ENCODE measurements around the gene TAC4.

The TAC4 gene

GRCh38 chr17:49873926-49874325, 26.1 kb upstream of the TAC4 start:
- no peak overlapping the region for H3K27ac ChIP-seq (ENCODE audit: low read depth in 2 of 2, low read length in 2 of 2)
- no peak overlapping the region for H3K4me3 ChIP-seq (ENCODE audit: low read length in 2 of 2)
- no peaks in the 10 kb centered on the region for H3K36me3 ChIP-seq (ENCODE audit: control insufficient read depth in 2 of 2, insufficient read depth in 2 of 2, low read length in 2 of 2)
- H3K9ac ChIP-seq (ENCODE audit: low read depth in 1 of 2, low read length in 2 of 2): no peak overlapping the region
- H3K27me3 ChIP-seq (ENCODE audit: control insufficient read depth in 2 of 2, insufficient read depth in 2 of 2, low read length in 2 of 2): peaks cover 3 to 14% of the 10 kb centered on the region in 2 donors
- H3K9me3 ChIP-seq (ENCODE audit: control insufficient read depth in 2 of 2, low read length in 2 of 2): no peaks in the 10 kb centered on the region
- no peaks in the 10 kb centered on the region for H3K4me1 ChIP-seq (ENCODE audit: control insufficient read depth in 2 of 2, insufficient read depth in 2 of 2, low read length in 2 of 2)

- H3K9ac ChIP-seq (ENCODE audit: low read depth in 1 of 2, low read length in 2 of 2): no peak overlapping the region
- H3K27ac ChIP-seq (ENCODE audit: low read depth in 2 of 2, low read length in 2 of 2): no peak overlapping the region
- no peaks in the 10 kb centered on the region for H3K4me1 ChIP-seq (ENCODE audit: control insufficient read depth in 2 of 2, insufficient read depth in 2 of 2, low read length in 2 of 2)
- H3K4me3 ChIP-seq (ENCODE audit: low read length in 2 of 2): no peak overlapping the region
- H3K36me3 ChIP-seq (ENCODE audit: control insufficient read depth in 2 of 2, insufficient read depth in 2 of 2, low read length in 2 of 2): no peaks in the 10 kb centered on the region
- H3K9me3 ChIP-seq (ENCODE audit: control insufficient read depth in 2 of 2, low read length in 2 of 2): no peaks in the 10 kb centered on the region
- peaks cover 3 to 14% of the 10 kb centered on the region in 2 donors for H3K27me3 ChIP-seq (ENCODE audit: control insufficient read depth in 2 of 2, insufficient read depth in 2 of 2, low read length in 2 of 2)
Measured at GRCh38 chr17:49873466-49873865, 25.6 kb upstream of the TAC4 start.

DNA sequence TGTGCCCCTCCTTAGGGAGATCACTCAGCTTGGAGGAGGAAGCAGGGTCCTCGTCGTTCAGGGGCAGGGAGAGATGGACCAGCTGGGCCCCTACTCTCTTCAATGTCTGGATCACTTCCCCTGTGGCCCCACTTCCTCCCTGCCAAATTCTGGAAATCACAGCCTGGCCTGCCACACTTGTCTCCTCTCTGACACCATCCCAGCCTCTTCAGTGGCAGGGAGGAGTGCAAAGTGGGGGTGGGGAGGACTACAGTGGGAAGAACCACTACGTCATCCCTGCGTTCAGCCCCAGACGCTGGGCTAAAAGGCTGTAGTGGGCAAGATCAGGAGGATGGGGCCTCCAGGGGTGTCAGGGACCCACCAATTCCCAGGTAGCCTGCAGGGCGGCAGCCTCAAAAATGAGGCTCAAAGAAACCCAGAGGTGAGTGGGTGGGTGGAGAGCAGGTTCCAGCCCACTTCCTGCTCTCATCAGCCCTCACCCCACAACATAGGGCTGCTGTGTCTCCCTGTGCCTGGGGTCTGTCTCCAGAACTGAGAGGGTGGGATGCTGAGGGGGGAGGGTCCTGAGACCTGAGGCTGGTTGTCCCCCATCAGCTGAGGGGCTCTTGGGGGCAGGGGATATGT, 25.0 kb upstream of the TAC4 start:
- H3K4me1 ChIP-seq (ENCODE audit: control insufficient read depth in 2 of 2, insufficient read depth in 2 of 2, low read length in 2 of 2): no peaks in the 10 kb centered on the region
- no peak overlapping the region for H3K9ac ChIP-seq (ENCODE audit: low read depth in 1 of 2, low read length in 2 of 2)
- no peaks in the 10 kb centered on the region for H3K36me3 ChIP-seq (ENCODE audit: control insufficient read depth in 2 of 2, insufficient read depth in 2 of 2, low read length in 2 of 2)
- no peak overlapping the region for H3K27ac ChIP-seq (ENCODE audit: low read depth in 2 of 2, low read length in 2 of 2)
- H3K9me3 ChIP-seq (ENCODE audit: control insufficient read depth in 2 of 2, low read length in 2 of 2): no peaks in the 10 kb centered on the region
- peaks cover 3 to 14% of the 10 kb centered on the region in 2 donors for H3K27me3 ChIP-seq (ENCODE audit: control insufficient read depth in 2 of 2, insufficient read depth in 2 of 2, low read length in 2 of 2)
- H3K4me3 ChIP-seq (ENCODE audit: low read length in 2 of 2): no peak overlapping the region

DNA sequence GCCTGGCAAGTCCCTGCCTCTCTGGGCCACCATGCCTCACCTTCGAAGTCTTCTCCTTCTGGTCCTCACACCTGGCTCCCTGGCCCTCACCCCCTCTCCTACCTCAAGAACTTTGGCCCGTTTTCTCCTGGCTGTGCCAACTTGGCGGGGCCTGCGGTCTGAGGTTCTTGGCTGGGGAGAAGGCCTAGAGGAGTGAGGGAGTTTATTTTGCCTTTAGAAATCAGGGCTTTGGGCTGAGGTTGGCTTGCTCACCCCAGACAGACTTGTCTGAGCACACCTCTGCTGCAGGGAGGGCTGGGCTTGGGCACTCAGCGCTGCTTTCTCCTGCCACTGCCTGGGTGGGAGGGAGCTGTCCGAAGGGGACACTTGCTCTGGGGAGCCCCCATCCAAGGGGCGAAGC, 23.3 kb upstream of the TAC4 start:
- no peaks in the 10 kb centered on the region for H3K4me1 ChIP-seq (ENCODE audit: control insufficient read depth in 2 of 2, insufficient read depth in 2 of 2, low read length in 2 of 2)
- H3K27me3 ChIP-seq (ENCODE audit: control insufficient read depth in 2 of 2, insufficient read depth in 2 of 2, low read length in 2 of 2): peaks cover 6% of the 10 kb centered on the region in 2 donors
- H3K36me3 ChIP-seq (ENCODE audit: control insufficient read depth in 2 of 2, insufficient read depth in 2 of 2, low read length in 2 of 2): no peaks in the 10 kb centered on the region
- H3K9ac ChIP-seq (ENCODE audit: low read depth in 1 of 2, low read length in 2 of 2): no peak overlapping the region
- H3K9me3 ChIP-seq (ENCODE audit: control insufficient read depth in 2 of 2, low read length in 2 of 2): no peaks in the 10 kb centered on the region
- no peak overlapping the region for H3K27ac ChIP-seq (ENCODE audit: low read depth in 2 of 2, low read length in 2 of 2)
- no peak overlapping the region for H3K4me3 ChIP-seq (ENCODE audit: low read length in 2 of 2)

DNA sequence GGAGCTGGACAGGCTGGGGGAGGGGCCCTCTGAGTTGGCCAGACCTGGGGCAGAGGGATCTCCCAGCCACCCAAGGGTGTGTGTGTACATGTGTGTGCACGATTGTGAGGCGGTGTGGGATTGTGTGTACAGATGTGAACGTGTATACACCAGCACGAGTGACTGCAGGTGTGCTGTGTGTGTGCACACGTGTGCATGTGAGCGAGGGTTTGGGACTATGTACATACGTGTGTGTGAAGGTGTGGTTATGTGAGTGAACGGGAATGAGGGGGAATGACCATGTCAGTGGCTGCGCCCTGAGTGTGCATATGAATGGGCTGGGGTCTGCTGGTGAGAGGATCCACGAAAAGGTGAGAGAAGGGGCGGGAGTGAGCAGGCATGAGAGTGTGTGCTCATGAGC, 22.4 kb upstream of the TAC4 start:
- no peaks in the 10 kb centered on the region for H3K9me3 ChIP-seq (ENCODE audit: control insufficient read depth in 2 of 2, low read length in 2 of 2)
- no peak overlapping the region for H3K4me3 ChIP-seq (ENCODE audit: low read length in 2 of 2)
- no peaks in the 10 kb centered on the region for H3K4me1 ChIP-seq (ENCODE audit: control insufficient read depth in 2 of 2, insufficient read depth in 2 of 2, low read length in 2 of 2)
- H3K36me3 ChIP-seq (ENCODE audit: control insufficient read depth in 2 of 2, insufficient read depth in 2 of 2, low read length in 2 of 2): no peaks in the 10 kb centered on the region
- no peak overlapping the region for H3K27ac ChIP-seq (ENCODE audit: low read depth in 2 of 2, low read length in 2 of 2)
- H3K27me3 ChIP-seq (ENCODE audit: control insufficient read depth in 2 of 2, insufficient read depth in 2 of 2, low read length in 2 of 2): peaks cover 3 to 6% of the 10 kb centered on the region in 2 donors
- no peak overlapping the region for H3K9ac ChIP-seq (ENCODE audit: low read depth in 1 of 2, low read length in 2 of 2)

DNA sequence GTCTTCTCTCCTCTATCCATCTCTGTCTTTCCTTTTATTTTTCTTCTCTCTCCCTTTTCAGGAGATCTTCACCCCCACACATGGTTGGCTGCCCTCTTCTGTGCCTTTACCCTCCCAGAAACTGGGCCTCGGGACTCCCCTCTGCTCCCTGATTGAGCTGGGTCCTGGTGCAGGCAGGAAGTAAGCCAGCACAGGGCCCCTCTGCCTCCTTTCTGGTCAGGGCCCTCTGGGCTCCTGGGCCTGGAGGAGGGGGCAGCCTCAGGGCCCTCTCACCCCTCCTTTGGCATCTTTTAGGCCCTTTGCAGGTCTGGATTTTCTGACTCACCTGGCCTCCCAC, 21.1 kb upstream of the TAC4 start:
- Histone ChIP-seq H3K9ac (ENCODE audit: low read depth in 1 of 2, low read length in 2 of 2) (no peak overlapping the region), H3K27ac (ENCODE audit: low read depth in 2 of 2, low read length in 2 of 2) (no peak overlapping the region), H3K27me3 (ENCODE audit: control insufficient read depth in 2 of 2, insufficient read depth in 2 of 2, low read length in 2 of 2) (peaks cover 2 to 3% of the 10 kb centered on the region in 2 donors), H3K9me3 (ENCODE audit: control insufficient read depth in 2 of 2, low read length in 2 of 2) (no peaks in the 10 kb centered on the region), H3K36me3 (ENCODE audit: control insufficient read depth in 2 of 2, insufficient read depth in 2 of 2, low read length in 2 of 2) (no peaks in the 10 kb centered on the region), H3K4me1 (ENCODE audit: control insufficient read depth in 2 of 2, insufficient read depth in 2 of 2, low read length in 2 of 2) (no peaks in the 10 kb centered on the region), H3K4me3 (ENCODE audit: low read length in 2 of 2) (no peak overlapping the region)

DNA sequence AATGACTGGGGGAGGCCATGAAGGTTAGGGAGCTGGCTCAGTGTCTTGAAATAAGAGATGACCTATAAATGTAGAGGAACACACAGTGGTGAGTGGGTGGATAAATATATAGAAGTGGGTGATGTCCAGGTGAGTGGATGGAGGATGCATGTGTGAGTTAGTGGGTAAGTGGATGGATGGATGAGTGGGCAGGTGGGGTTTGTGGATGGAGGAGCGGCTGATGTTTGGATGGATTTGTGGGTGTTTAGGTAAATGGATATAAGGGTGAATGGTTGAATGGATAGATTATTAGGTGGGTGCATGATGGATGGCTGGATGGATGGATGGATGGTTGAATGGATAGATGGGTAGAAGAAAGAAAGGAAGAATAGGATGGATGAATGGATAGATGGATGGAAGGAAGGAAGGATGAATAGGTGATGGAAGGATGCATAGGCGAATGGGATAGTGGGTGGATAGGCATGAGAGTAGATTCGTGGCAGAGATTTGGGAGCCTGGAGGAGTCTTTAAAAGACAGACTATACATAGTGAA, 19.1 kb upstream of the TAC4 start:
- Histone ChIP-seq H3K27me3 (ENCODE audit: control insufficient read depth in 2 of 2, insufficient read depth in 2 of 2, low read length in 2 of 2) (peaks cover 2 to 3% of the 10 kb centered on the region in 2 donors), H3K9ac (ENCODE audit: low read depth in 1 of 2, low read length in 2 of 2) (no peak overlapping the region), H3K36me3 (ENCODE audit: control insufficient read depth in 2 of 2, insufficient read depth in 2 of 2, low read length in 2 of 2) (no peaks in the 10 kb centered on the region)

GRCh38 chr17:49866019-49866380, 18.1 kb upstream of the TAC4 start:
- Histone ChIP-seq H3K9me3 (ENCODE audit: control insufficient read depth in 2 of 2, low read length in 2 of 2) (no peaks in the 10 kb centered on the region), H3K9ac (ENCODE audit: low read depth in 1 of 2, low read length in 2 of 2) (no peak overlapping the region), H3K27ac (ENCODE audit: low read depth in 2 of 2, low read length in 2 of 2) (no peak overlapping the region), H3K4me3 (ENCODE audit: low read length in 2 of 2) (no peak overlapping the region), H3K36me3 (ENCODE audit: control insufficient read depth in 2 of 2, insufficient read depth in 2 of 2, low read length in 2 of 2) (no peaks in the 10 kb centered on the region), H3K4me1 (ENCODE audit: control insufficient read depth in 2 of 2, insufficient read depth in 2 of 2, low read length in 2 of 2) (peaks cover 0 to 4% of the 10 kb centered on the region in 2 donors), H3K27me3 (ENCODE audit: control insufficient read depth in 2 of 2, insufficient read depth in 2 of 2, low read length in 2 of 2) (peaks cover 2 to 3% of the 10 kb centered on the region in 2 donors)

More for the DNA sequence above, 19.1 kb upstream of the TAC4 start:
- Histone ChIP-seq H3K4me1 (ENCODE audit: control insufficient read depth in 2 of 2, insufficient read depth in 2 of 2, low read length in 2 of 2) (no peaks in the 10 kb centered on the region), H3K9me3 (ENCODE audit: control insufficient read depth in 2 of 2, low read length in 2 of 2) (no peaks in the 10 kb centered on the region), H3K27ac (ENCODE audit: low read depth in 2 of 2, low read length in 2 of 2) (no peak overlapping the region), H3K4me3 (ENCODE audit: low read length in 2 of 2) (no peak overlapping the region)

DNA sequence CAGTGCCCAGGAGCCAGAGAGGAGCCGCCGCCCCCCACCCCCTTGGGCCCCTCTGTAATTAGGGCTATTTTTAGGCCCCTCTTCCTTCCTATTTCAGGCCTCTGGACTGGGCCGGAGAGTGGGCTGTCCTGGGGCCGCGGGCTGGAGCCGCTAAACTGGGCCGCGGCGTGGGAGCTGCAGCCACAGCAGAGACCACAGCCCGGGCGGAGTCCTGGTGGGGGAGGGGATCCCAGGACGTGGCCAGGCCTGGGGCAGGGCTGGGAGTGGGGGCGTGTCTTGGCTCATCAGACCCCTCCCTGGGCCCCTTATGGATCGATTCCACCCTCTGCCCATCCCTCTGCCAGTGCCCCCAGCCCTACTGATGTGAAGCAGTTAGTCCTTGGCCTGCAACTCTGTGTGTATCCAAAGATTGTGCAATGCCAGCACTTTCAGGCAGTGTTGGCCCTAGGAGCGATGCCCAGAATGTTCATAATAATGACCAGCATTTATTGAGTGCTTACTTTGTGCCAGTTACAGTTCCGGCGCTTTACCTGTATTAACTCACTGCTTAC, 15.0 kb upstream of the TAC4 start:
- no peak overlapping the region for H3K4me3 ChIP-seq (ENCODE audit: low read length in 2 of 2)
- H3K36me3 ChIP-seq (ENCODE audit: control insufficient read depth in 2 of 2, insufficient read depth in 2 of 2, low read length in 2 of 2): no peaks in the 10 kb centered on the region
- H3K9ac ChIP-seq (ENCODE audit: low read depth in 1 of 2, low read length in 2 of 2): no peak overlapping the region
- peaks cover 0 to 4% of the 10 kb centered on the region in 2 donors for H3K4me1 ChIP-seq (ENCODE audit: control insufficient read depth in 2 of 2, insufficient read depth in 2 of 2, low read length in 2 of 2)
- H3K9me3 ChIP-seq (ENCODE audit: control insufficient read depth in 2 of 2, low read length in 2 of 2): no peaks in the 10 kb centered on the region
- H3K27ac ChIP-seq (ENCODE audit: low read depth in 2 of 2, low read length in 2 of 2): no peak overlapping the region
- peaks cover 0 to 3% of the 10 kb centered on the region in 2 donors for H3K27me3 ChIP-seq (ENCODE audit: control insufficient read depth in 2 of 2, insufficient read depth in 2 of 2, low read length in 2 of 2)

- Histone ChIP-seq H3K36me3 (ENCODE audit: control insufficient read depth in 2 of 2, insufficient read depth in 2 of 2, low read length in 2 of 2) (no peaks in the 10 kb centered on the region), H3K4me1 (ENCODE audit: control insufficient read depth in 2 of 2, insufficient read depth in 2 of 2, low read length in 2 of 2) (peaks cover 0 to 4% of the 10 kb centered on the region in 2 donors), H3K27ac (ENCODE audit: low read depth in 2 of 2, low read length in 2 of 2) (no peak overlapping the region), H3K4me3 (ENCODE audit: low read length in 2 of 2) (no peak overlapping the region), H3K9ac (ENCODE audit: low read depth in 1 of 2, low read length in 2 of 2) (no peak overlapping the region), H3K27me3 (ENCODE audit: control insufficient read depth in 2 of 2, insufficient read depth in 2 of 2, low read length in 2 of 2) (no peaks in the 10 kb centered on the region), H3K9me3 (ENCODE audit: control insufficient read depth in 2 of 2, low read length in 2 of 2) (no peaks in the 10 kb centered on the region)
Measured at GRCh38 chr17:49861150-49861884, 13.4 kb upstream of the TAC4 start.
